Measurements from ENCODE around the gene CCDC85A.

The CCDC85A gene

DNA sequence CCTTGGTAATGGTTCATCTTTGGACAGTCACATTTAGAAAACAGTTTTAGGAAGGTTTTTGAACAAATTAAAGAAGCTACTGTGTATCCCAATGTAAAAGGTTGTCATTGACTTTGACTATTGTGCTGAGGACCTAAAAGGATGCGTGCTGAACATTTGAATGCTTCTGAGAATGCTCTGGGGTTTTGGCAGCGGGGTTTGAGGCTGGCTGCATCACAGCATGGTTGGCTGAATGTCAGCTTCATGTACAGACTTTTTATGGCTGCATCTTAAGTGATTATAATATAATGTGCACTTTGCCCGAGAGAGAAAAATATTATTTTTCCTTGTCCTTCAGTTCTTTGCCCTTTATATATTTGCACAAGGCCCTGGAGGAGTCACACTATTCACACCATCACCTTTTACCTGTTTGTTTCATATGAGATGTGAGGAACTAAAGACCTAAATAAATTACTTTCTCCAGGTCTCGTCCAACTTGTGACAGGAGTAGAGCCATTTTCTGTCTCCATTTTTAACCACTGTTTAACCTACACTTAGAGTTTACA lies 125.9 kb downstream of the CCDC85A start:
- no peak for DNase-seq (ENCODE audit: low read depth)

DNA sequence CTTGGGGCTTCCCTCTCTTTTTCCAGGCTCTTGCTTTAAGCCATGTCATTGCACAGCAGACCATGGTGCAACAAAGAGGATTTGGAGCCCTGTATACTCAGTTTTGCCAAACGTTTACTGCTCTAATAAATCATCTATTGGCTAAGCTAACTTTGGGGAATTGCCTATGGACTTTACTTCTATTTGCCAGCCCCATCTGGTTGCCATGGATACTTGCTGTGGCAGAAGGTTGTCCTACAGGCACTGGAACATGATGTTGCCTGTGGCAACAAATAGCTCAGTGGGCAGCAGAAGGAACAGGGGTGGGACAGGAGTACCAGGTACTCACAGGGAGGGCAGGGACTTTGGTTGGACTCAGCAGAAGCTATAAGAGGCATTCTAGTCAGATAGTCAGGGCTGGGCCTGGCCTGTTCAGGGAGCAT lies 129.7 kb downstream of the CCDC85A start:
- no peak for DNase-seq (ENCODE audit: low read depth)

DNA sequence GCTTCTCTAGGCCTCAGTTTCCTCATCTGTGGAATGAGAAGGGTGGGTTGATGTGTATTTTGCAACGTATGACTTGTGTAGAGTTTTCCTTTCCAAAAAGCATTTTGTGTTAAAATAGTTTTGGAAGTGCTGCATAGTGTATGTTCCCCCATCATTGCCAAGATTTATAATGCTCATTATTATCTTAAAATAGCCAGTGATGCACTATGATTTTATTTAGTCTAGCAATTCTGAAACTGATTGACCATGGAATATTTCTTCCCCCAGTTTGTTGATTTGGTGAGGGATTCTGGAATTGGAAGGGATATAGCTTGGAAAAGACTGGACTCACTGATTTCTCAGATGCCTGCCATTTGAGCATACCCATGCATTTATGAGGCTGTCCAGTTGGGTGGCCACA lies 130.6 kb downstream of the CCDC85A start:
- DNase-seq (ENCODE audit: low read depth), result no peak

DNA sequence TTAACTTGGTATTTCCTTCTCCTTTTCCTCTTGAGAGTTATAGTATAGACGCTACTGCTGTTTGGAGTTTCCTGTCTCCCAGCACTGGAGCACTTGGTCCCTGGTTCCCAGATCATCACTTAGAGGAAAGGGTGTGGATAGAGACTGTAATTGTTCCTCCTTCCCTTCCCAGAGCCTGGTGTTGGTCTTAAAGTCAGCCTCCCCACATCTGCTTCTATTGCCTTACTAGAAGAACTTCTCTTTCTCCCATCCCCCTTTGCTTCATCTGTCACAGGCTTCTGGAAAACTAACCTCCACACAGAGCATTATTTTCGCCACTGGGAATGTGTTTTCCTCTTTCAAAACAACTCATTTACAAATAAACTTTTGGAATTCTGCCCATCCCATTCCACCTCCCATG lies 131.0 kb downstream of the CCDC85A start:
- DNase-seq (ENCODE audit: low read depth), result no peak

DNA sequence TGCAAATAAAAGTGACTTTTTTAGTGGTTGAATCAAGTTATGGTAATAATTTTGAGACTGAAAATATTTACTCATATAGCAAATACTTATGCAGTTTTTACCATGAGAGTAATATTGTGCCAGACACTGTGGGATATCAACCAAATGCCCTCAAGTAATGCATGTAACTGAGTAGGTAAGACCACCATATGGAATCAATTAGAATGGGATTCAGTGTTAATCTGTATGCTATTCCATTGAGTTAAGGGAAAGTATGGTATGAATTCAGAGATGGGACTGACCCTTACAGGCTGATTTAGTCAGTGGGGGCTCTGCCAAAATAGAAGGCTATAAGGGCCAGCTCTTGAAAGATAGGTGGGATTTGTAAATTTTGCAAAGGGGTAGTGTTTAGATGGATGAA lies 131.6 kb downstream of the CCDC85A start:
- DNase-seq (ENCODE audit: low read depth), result no peak

DNA sequence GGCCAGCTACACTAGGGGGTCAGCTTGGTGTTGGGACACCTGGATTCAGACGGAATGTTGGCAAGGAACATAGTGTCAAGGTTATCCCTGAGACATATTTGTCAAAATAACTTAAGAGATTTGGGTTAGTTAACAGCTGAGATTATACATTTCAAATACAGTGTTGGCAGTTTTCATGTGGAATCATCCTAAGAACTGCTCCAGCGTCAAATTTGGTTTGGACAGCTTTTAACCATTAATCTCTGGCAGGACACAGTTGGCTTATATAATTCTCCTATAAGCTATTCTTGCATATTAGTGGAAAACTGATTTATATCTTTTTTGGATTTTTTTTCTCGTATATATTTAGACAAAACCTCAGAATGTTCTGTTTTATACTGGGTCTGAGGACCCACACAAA lies 132.2 kb downstream of the CCDC85A start:
- DNase-seq (ENCODE audit: low read depth), result no peak

DNA sequence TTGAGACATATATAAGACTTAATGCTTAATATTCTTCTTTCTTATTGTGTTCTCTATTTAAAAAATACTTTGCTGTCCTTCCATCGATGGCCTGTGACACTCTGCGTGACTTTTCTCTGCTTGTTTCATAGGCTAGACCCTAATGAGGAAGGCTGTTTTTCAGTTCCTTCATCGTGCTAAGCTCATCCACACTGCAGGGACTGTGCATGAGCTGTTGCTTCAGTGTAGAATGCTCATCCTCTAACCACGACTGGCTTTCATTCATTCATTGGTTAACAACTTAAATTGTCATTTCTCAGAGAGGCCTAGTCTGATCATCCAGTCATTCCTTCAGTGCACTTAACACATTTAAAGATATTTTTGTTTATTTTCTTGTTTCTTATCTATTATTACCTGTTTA lies 134.4 kb downstream of the CCDC85A start:
- no peak for DNase-seq (ENCODE audit: low read depth)

DNA sequence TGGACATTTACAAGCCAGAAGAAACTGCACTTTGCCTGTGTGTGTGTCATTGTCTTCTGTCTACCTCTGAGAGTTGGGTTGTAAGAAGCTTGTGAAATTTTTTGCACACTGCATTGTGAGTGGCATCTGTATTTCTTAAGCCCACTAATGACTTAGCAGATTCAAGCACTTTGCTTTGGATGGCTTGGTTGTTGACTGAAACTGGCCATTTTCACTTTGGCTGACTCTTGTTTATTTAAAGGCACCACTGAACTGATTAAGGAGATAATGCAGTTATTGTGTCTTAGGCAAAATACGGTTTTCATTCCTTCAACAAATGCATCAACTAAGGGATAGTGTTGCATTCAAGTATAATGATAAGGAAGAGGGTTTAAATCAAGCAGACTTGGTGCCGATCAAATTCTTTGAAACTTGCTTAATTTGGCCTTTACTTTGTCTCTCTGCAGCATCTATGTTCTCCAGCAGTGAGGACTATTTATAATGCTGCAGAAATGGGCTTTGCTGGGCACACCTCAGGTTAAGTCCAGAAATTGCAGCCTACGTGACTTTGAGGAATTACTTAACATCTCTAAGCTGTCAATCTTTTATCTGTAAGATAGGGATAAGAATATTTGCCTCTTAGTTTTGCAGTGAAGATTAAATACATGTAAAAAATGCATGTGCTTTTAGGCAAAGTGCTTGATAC lies 142.0 kb downstream of the CCDC85A start:
- DNase-seq (ENCODE audit: low read depth), result no peak

DNA sequence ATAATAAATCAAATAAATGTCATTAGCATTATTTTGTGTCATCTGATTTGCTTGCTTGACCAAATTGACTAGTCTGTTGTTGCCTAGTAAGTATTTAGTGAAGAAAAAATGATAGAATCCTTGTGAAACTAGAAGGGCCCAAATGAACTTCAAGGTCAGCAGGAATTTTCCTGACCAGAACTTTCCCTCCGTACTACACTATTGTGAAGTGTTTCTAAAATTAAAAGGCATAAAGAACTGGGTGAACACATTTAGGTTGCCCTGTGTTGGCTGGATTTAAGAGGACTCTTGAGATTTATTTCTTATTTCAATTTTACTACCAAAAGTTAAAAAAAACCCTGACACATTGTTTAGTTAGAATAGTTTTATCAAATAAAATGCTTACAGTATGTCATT lies 142.6 kb downstream of the CCDC85A start:
- no peak for DNase-seq (ENCODE audit: low read depth)

DNA sequence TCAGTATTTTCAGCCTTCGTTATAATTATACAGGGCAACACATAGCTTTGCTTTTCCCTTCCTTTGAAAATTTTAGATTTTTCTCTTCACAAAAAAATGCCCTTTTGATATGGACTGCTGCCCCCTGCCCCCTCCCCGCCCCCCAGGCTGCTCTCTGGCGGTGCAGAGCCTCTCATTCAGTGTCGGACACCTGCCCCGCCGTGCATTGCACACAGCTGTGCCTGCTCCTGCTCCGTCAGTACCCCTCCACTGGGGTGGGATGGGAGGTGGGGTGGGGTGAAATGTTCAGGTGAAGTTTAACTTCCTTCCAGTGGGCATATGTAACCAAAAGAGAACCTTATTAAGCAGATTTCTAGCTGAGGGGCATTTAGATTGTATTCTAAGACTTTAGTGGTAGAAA lies 148.0 kb downstream of the CCDC85A start:
- DNase-seq (ENCODE audit: low read depth), result no peak

DNA sequence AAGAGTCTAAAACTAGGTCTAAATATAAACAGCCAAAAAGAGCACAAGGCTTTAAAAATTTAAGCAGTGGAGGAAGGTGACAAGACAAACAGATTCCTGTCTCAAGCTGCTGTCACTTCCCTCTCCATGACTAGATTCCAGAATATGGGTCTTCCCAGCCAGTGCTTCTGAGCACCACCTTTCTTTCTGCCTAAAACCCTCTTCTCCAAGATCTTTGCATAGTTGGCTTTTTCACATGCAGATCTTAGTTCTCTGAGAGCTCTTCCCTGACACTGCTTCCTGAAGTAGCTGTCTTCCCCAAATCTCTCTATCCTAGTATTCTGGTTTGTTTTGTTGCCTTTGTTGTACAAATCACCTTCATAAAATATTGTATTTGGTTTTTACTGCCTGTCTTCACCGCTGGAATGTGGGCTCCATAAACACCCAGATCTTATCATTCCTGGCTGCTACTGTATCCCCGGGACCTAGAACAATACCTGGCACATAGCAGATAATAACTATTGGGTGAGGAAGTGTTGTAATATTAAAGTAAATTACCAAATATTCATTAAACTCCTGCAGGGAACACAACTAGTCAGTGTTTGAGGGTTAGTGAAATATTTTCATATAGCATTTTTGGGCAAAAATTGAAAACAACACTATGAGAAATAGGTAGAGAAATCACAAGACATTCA lies 150.2 kb downstream of the CCDC85A start:
- no peak for DNase-seq (ENCODE audit: low read depth)

DNA sequence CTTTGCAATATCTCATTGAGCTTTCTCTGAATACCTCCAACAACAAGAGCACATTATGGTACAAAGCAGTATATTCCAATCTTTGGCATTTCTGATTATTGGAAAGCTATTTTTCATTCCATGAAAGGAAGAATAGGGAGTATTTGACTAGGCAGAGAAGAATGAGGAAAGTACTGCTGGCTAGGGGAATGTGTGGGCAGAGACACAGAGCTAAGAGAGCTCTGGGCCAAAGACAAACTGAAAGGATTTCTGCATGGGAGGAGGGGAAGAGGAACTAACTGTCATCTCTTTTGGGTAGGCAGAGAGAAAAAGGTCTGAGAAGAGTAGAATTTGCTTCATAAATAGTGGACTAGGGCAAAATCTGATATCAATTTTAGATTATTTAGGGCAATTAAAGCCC lies 150.8 kb downstream of the CCDC85A start:
- DNase-seq (ENCODE audit: low read depth), result no peak

DNA sequence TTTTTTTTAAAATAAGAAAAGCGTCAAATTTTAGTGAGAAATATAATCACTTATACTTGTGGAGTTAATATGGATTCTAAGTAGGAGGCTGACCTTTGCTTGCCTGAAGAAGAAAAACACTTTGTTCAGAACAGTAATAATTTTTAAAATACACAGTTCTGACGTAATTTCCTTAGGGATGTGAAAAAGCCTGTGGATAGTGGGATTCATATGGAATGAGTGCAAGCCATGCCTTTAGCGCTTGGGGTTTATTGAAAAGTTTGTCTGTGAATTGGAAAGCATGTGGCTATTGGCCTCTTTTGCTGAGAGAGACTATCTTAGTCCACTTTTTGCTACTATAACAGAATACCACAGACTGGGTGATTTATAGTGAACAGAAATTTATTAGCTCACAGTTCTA lies 151.3 kb downstream of the CCDC85A start:
- DNase-seq (ENCODE audit: low read depth), result no peak

DNA sequence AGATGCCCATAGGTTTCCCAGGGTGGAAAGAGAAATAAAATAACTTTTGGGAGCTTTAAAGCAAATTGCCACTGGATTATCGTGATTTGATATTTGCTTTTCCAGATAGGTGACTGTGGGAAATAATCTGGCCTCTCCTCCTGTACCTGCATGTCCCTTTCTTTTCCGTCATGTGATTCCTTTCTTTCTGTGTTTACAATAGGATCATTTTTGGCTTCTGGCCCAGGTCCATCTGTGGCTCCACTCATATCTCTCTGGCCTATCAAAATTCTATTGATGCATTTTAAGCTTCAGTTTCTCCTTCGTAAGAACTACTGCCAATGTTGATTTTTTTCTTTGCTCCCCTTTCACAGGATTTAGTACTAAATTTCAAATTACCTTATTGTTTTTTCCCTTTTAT lies 153.6 kb downstream of the CCDC85A start:
- DNase-seq (ENCODE audit: low read depth), result no peak

DNA sequence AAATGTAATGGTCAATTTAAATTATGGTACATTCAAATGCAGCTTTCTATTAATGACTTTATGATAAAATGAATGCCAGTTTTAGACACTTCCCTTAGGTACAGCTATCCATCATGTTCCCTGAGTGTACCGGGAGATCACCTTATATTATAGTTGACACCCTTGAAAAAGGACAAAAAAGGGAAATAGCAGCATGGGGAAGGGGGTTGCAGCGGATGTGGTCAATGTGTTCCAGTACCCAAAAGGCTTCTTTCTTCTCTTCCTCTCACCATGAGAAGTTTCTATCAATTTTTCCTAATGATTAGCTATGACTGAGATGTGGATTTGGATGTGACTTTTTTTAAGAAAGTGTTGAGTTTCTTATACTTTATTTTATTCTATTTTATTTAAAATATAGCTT lies 154.4 kb downstream of the CCDC85A start:
- DNase-seq (ENCODE audit: low read depth), result no peak

DNA sequence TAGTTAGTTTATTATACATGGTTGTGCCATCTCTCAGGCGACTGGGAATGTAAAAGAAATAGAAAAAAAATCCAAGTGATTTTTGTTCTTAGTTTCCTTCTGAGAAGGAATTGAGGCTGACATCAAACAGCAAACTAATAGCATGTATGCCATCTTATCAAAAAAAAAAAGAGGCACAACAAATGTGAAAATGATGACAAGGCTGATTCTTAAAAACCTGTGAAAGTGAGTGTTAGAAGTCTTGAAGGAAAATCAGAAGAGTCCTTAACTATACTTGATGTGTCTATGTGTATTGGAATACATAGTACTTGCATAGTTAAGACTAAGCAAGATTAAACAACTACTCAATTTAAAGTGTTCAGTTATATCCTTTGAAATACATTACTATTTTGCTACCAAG lies 161.0 kb downstream of the CCDC85A start:
- no peak for DNase-seq (ENCODE audit: low read depth)

DNA sequence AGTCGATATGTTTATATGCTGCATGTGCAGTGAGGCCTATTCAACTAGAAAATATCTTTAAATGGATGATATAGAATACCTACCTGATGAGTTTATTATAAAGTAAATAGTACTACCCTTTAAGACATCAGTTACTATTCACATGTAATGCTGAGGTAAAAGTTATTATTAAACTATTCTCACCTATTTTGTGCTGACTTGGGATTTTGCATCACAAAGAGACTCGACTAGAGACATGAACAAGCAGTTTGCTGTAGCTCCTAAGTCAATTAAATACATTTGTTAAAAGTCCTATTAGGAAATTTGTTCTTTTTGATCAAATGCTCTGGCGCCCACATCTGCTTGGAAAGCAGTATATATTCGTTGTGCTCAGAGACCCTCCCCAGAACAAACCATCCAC lies 164.1 kb downstream of the CCDC85A start:
- DNase-seq (ENCODE audit: low read depth), result no peak

DNA sequence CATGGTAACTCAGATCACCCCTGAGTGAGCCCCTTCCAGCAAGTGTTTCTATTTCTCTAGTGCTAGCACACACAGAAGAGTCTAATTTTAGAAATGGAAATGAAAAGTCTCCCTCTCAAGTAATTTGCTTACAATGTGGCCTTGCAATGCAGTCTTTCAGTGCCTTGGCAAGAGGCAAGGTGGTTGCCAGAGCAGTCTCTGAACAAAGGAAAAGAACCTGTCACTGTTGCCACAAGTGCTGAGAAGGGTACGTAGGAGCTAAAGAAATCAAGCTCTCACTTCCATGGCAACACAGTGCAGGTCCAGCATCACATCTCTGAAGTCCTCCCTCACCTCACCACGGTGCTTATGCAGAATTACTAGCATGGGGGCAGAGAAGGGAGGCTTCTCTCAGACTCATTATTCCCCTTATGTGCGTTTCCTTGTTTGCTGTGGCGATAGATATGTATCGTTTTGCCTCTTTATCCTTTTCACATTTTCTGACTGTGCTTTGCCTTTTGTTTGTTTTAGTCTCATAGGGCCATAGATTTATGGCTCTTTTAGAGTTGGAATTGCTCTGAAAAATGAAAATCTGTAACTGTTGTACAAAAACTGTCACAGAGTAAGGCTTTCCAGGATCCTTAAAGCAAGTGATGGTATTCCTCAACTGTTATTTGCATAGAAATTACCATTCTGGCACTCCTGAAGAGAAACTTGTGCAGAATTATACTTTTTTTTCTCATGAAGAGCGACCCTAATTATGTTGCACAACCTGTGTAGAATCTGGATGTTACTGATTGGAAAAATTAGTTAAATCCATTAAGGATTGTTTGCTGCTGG lies 164.8 kb downstream of the CCDC85A start:
- DNase-seq (ENCODE audit: low read depth), result no peak

DNA sequence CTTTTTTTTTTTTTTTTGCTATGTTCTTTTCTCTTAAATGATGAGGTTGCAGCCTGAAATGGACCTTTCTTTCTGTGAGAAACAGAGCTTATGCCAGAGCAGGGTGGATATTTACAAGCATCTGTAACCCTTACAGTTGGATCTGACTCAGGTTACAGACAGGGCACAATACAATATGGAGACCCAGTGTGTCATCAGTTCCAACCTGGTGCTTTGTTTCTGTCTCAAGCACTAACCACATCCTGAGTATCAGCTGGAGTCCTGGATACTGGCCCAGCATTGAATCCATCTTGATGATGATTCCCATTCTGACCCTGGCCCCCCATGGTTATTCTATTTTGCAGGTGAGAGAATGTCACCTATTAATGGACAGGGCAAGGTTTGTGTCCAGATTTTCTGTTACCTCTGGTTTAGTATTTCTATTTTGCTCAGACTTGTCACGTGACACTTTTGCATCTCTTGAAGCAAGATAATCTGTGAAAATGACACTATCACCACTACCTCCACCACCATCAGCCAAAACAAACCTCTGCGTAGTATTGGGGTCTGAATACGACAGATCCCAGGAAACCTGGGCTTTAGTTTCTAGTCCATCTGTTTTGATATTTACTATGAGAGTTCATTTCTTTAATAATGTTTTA lies 174.0 kb downstream of the CCDC85A start:
- no peak for DNase-seq (ENCODE audit: low read depth)

DNA sequence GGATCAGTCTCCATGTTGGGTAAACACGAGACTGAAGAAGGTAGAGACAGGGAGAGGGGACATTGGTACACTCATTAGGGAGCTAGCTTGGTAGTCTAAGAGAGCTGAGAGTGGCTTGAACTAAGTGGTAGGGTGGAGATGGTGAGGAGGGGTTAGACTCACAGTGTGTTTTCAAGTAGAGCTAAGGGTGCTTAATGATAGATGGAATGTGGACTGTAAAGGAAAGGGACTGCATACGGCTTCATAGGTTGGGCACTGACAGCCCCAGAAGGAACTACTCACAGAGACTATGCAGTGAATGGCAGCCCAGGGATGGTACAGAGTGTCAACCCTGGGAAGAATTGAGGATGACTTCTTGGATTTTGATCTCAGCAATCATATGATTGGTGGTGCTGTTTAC lies 178.1 kb downstream of the CCDC85A start:
- DNase-seq (ENCODE audit: low read depth), result no peak

DNA sequence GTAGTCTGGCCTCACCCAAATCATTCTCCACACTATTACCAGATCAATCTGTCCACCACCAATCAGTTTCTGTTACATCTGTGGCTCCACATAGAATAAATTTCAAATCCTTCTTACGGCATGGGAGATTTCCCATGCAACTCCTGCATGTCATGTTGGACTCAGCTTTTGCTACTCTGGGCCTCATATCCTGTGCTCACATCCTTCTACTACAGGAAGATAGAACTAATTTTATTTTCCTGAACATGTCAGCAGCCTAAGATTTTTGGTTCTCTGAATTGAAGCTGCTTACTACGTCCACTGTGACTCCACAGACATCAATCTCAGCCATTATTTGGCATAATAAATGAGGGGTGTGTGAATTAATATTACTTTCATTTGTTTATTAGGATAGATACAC lies 181.1 kb downstream of the CCDC85A start:
- no peak for DNase-seq (ENCODE audit: low read depth)

DNA sequence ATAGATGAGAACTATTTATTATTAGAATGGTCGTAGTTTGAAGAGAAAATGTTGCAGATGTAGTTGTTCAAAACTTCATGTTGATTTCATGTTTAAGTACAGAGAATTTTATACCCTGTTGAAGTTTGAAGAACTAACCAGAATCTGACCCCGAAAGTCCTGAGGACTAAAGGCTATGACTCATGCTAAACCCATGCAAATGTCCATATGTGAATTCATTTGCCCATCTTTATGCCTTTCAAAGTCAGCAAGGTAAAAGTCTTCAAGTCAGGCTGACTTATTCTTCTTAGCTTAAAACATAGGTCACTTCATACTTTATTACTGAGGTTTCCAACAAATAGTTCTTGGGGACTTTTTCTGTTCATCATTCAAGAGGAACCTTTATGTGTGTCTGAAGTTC lies 185.5 kb downstream of the CCDC85A start:
- no peak for DNase-seq (ENCODE audit: low read depth)

Data from fibroblast of gingiva (primary cell).